ENCODE measurements around the gene MTRF1.
"Not testable (repeated sequence)": the region's sequence is repeated elsewhere in the genome, so short reads cannot be mapped to it uniquely, and the experiment has no call there.

Gene MTRF1

GRCh38 chr13:41296879-41297646 is 33.7 kb upstream of the MTRF1 start:
- Histone ChIP-seq H3K27me3 (ENCODE audit: control insufficient read depth, insufficient read depth, low read length) (no peaks in the 10 kb centered on the region), H3K9ac (ENCODE audit: low read length) (no peak overlapping the region), H3K4me1 (ENCODE audit: control insufficient read depth, insufficient read depth, low read length) (no peaks in the 10 kb centered on the region), H3K4me3 (ENCODE audit: low read length) (no peak overlapping the region), H3K9me3 (ENCODE audit: control insufficient read depth, low read length) (no peaks in the 10 kb centered on the region), H3K36me3 (ENCODE audit: control insufficient read depth, insufficient read depth, low read length) (no peaks in the 10 kb centered on the region)

GRCh38 chr13:41295973-41296372 is 32.6 kb upstream of the MTRF1 start:
- Histone ChIP-seq H3K9me3 (ENCODE audit: control insufficient read depth, low read length) (no peaks in the 10 kb centered on the region), H3K4me1 (ENCODE audit: control insufficient read depth, insufficient read depth, low read length) (no peaks in the 10 kb centered on the region), H3K9ac (ENCODE audit: low read length) (no peak overlapping the region), H3K4me3 (ENCODE audit: low read length) (no peak overlapping the region), H3K36me3 (ENCODE audit: control insufficient read depth, insufficient read depth, low read length) (no peaks in the 10 kb centered on the region), H3K27me3 (ENCODE audit: control insufficient read depth, insufficient read depth, low read length) (no peaks in the 10 kb centered on the region)

- Histone ChIP-seq H3K27me3 (ENCODE audit: control insufficient read depth, insufficient read depth, low read length) (no peaks in the 10 kb centered on the region), H3K36me3 (ENCODE audit: control insufficient read depth, insufficient read depth, low read length) (no peaks in the 10 kb centered on the region), H3K9me3 (ENCODE audit: control insufficient read depth, low read length) (no peaks in the 10 kb centered on the region), H3K4me3 (ENCODE audit: low read length) (no peak overlapping the region), H3K9ac (ENCODE audit: low read length) (no peak overlapping the region), H3K4me1 (ENCODE audit: control insufficient read depth, insufficient read depth, low read length) (no peaks in the 10 kb centered on the region)
Observed at GRCh38 chr13:41294914-41295313, 31.5 kb upstream of the MTRF1 start.

GRCh38 chr13:41293272-41293671 is 29.9 kb upstream of the MTRF1 start:
- Histone ChIP-seq H3K27me3 (ENCODE audit: control insufficient read depth, insufficient read depth, low read length) (no peaks in the 10 kb centered on the region), H3K4me1 (ENCODE audit: control insufficient read depth, insufficient read depth, low read length) (no peaks in the 10 kb centered on the region), H3K36me3 (ENCODE audit: control insufficient read depth, insufficient read depth, low read length) (no peaks in the 10 kb centered on the region), H3K4me3 (ENCODE audit: low read length) (no peak overlapping the region), H3K9me3 (ENCODE audit: control insufficient read depth, low read length) (no peaks in the 10 kb centered on the region), H3K9ac (ENCODE audit: low read length) (no peak overlapping the region)

GRCh38 chr13:41291246-41291645 is 27.9 kb upstream of the MTRF1 start:
- Histone ChIP-seq H3K4me3 (ENCODE audit: low read length) (no peak overlapping the region), H3K36me3 (ENCODE audit: control insufficient read depth, insufficient read depth, low read length) (no peaks in the 10 kb centered on the region), H3K4me1 (ENCODE audit: control insufficient read depth, insufficient read depth, low read length) (no peaks in the 10 kb centered on the region), H3K9ac (ENCODE audit: low read length) (no peak overlapping the region), H3K27me3 (ENCODE audit: control insufficient read depth, insufficient read depth, low read length) (no peaks in the 10 kb centered on the region), H3K9me3 (ENCODE audit: control insufficient read depth, low read length) (no peaks in the 10 kb centered on the region)

GRCh38 chr13:41289463-41289881 is 26.1 kb upstream of the MTRF1 start:
- no peaks in the 10 kb centered on the region for H3K9me3 ChIP-seq (ENCODE audit: control insufficient read depth, low read length)
- no peak overlapping the region for H3K9ac ChIP-seq (ENCODE audit: low read length)
- no peaks in the 10 kb centered on the region for H3K27me3 ChIP-seq (ENCODE audit: control insufficient read depth, insufficient read depth, low read length)
- no peak overlapping the region for H3K4me3 ChIP-seq (ENCODE audit: low read length)
- no peaks in the 10 kb centered on the region for H3K36me3 ChIP-seq (ENCODE audit: control insufficient read depth, insufficient read depth, low read length)
- peaks cover 10% of the 10 kb centered on the region for H3K4me1 ChIP-seq (ENCODE audit: control insufficient read depth, insufficient read depth, low read length)

GRCh38 chr13:41286370-41286769 is 23.0 kb upstream of the MTRF1 start:
- no peaks in the 10 kb centered on the region for H3K27me3 ChIP-seq (ENCODE audit: control insufficient read depth, insufficient read depth, low read length)

GRCh38 chr13:41284512-41285288 is 21.3 kb upstream of the MTRF1 start:
- H3K27me3 ChIP-seq (ENCODE audit: control insufficient read depth, insufficient read depth, low read length), result no peaks in the 10 kb centered on the region
- peaks cover 11% of the 10 kb centered on the region for H3K4me1 ChIP-seq (ENCODE audit: control insufficient read depth, insufficient read depth, low read length)
- no peaks in the 10 kb centered on the region for H3K36me3 ChIP-seq (ENCODE audit: control insufficient read depth, insufficient read depth, low read length)
- no peaks in the 10 kb centered on the region for H3K9me3 ChIP-seq (ENCODE audit: control insufficient read depth, low read length)
- no peak overlapping the region for H3K4me3 ChIP-seq (ENCODE audit: low read length)
- no peak overlapping the region for H3K9ac ChIP-seq (ENCODE audit: low read length)

More at GRCh38 chr13:41286370-41286769, 23.0 kb upstream of the MTRF1 start:
- Histone ChIP-seq H3K9me3 (ENCODE audit: control insufficient read depth, low read length) (no peaks in the 10 kb centered on the region), H3K9ac (ENCODE audit: low read length) (no peak overlapping the region), H3K4me3 (ENCODE audit: low read length) (no peak overlapping the region), H3K36me3 (ENCODE audit: control insufficient read depth, insufficient read depth, low read length) (no peaks in the 10 kb centered on the region), H3K4me1 (ENCODE audit: control insufficient read depth, insufficient read depth, low read length) (peaks cover 11% of the 10 kb centered on the region)

GRCh38 chr13:41282129-41282571 is 18.8 kb upstream of the MTRF1 start:
- Histone ChIP-seq H3K9ac (ENCODE audit: low read length) (no peak overlapping the region), H3K4me1 (ENCODE audit: control insufficient read depth, insufficient read depth, low read length) (peaks cover 11% of the 10 kb centered on the region), H3K27me3 (ENCODE audit: control insufficient read depth, insufficient read depth, low read length) (no peaks in the 10 kb centered on the region), H3K36me3 (ENCODE audit: control insufficient read depth, insufficient read depth, low read length) (no peaks in the 10 kb centered on the region), H3K4me3 (ENCODE audit: low read length) (no peak overlapping the region), H3K9me3 (ENCODE audit: control insufficient read depth, low read length) (no peaks in the 10 kb centered on the region)

- not testable (repeated sequence) for H3K9ac ChIP-seq (ENCODE audit: low read length); H3K4me1 ChIP-seq (ENCODE audit: control insufficient read depth, insufficient read depth, low read length); H3K27me3 ChIP-seq (ENCODE audit: control insufficient read depth, insufficient read depth, low read length); H3K9me3 ChIP-seq (ENCODE audit: control insufficient read depth, low read length); H3K36me3 ChIP-seq (ENCODE audit: control insufficient read depth, insufficient read depth, low read length); H3K4me3 ChIP-seq (ENCODE audit: low read length)
Observed at GRCh38 chr13:41279156-41279555, 15.8 kb upstream of the MTRF1 start.

- Histone ChIP-seq H3K4me1 (ENCODE audit: control insufficient read depth, insufficient read depth, low read length) (no peaks in the 10 kb centered on the region), H3K36me3 (ENCODE audit: control insufficient read depth, insufficient read depth, low read length) (no peaks in the 10 kb centered on the region), H3K9ac (ENCODE audit: low read length) (no peak overlapping the region), H3K27me3 (ENCODE audit: control insufficient read depth, insufficient read depth, low read length) (no peaks in the 10 kb centered on the region), H3K4me3 (ENCODE audit: low read length) (no peak overlapping the region), H3K9me3 (ENCODE audit: control insufficient read depth, low read length) (no peaks in the 10 kb centered on the region)
Observed at GRCh38 chr13:41276824-41277223, 13.4 kb upstream of the MTRF1 start.

- Histone ChIP-seq H3K27me3 (ENCODE audit: control insufficient read depth, insufficient read depth, low read length) (no peaks in the 10 kb centered on the region), H3K4me1 (ENCODE audit: control insufficient read depth, insufficient read depth, low read length) (no peaks in the 10 kb centered on the region), H3K9me3 (ENCODE audit: control insufficient read depth, low read length) (no peaks in the 10 kb centered on the region), H3K36me3 (ENCODE audit: control insufficient read depth, insufficient read depth, low read length) (no peaks in the 10 kb centered on the region), H3K9ac (ENCODE audit: low read length) (no peak overlapping the region), H3K4me3 (ENCODE audit: low read length) (no peak overlapping the region)
Observed at GRCh38 chr13:41274881-41275280, 11.5 kb upstream of the MTRF1 start.
